WTC11 (cell line): ENCODE measurements around the gene NFAM1. TPM values are rescaled to one million over a fixed set of nuclear protein-coding genes. Genes with fewer than 3 reads are reported as not detected.

ENCODE experiments used
- ATAC-seq: fragments of 200-7000 bp; cut with Tn5 transposase; 2 replicates; pipeline ENCODE4 v1.10.0; 2021; ENCODE audit warnings: mild to moderate bottlenecking, moderate library complexity
- CTCF ChIA-PET: fragments of 300-600 bp; sonication (Branson Sonifier 250); formaldehyde crosslinking; loops from one replicate; lab custom pipeline; 2021; ENCODE audit warnings: antibody characterized with exemption; lab: Charles Lee
- POLR2A ChIA-PET: fragments of 350-600 bp; sonication (Branson Sonifier 250); formaldehyde crosslinking; loops from one replicate; lab custom pipeline; 2021; ENCODE audit warnings: antibody characterized with exemption; lab: Charles Lee
- DNase-seq: peaks from one replicate; pipeline ENCODE4 v3.0.0; 2021; ENCODE audit warnings: low spot score
- H3K27ac Mint-ChIP-seq: 2 replicates; pipeline ENCODE4 v1.8.0; 2021; ENCODE audit warnings: mixed read lengths
- H3K27me3 Mint-ChIP-seq: 2 replicates; pipeline ENCODE4 v1.8.0; 2021; ENCODE audit warnings: low read depth, mild to moderate bottlenecking, moderate library complexity, mixed read lengths
- H3K36me3 Mint-ChIP-seq: 2 replicates; pipeline ENCODE4 v1.8.0; 2021; ENCODE audit warnings: mixed read lengths
- H3K4me1 Mint-ChIP-seq: 2 replicates; pipeline ENCODE4 v1.8.0; 2022; ENCODE audit warnings: mixed read lengths
- H3K4me3 Mint-ChIP-seq: 2 replicates; pipeline ENCODE4 v1.8.0; 2021; ENCODE audit warnings: mild to moderate bottlenecking, moderate library complexity, mixed read lengths
- H3K9me3 Mint-ChIP-seq: 2 replicates; pipeline ENCODE4 v1.8.0; 2021; ENCODE audit warnings: mixed read lengths
- E2F4 ChIP-seq: sonication (generic); formaldehyde crosslinking; IDR thresholded peaks from 2 replicates; pipeline ENCODE4 v1.8.1; 2022; ENCODE audit warnings: low read depth, mild to moderate bottlenecking, moderate library complexity, missing genetic modification reagents, borderline replicate concordance
- HMGA2 ChIP-seq: fragments of 250-450 bp; sonication (Bioruptor Pico); IDR thresholded peaks from 2 replicates; pipeline ENCODE4 v1.4.0; 2021; ENCODE audit warnings: mild to moderate bottlenecking, moderate library complexity
- MXD4 ChIP-seq: fragments of 250-450 bp; sonication (Bioruptor Pico); IDR thresholded peaks from 2 replicates; pipeline ENCODE4 v1.8.0; 2021; ENCODE audit warnings: mild to moderate bottlenecking, moderate library complexity, borderline replicate concordance
- NFE2L1 ChIP-seq: sonication (generic); formaldehyde crosslinking; IDR thresholded peaks from 2 replicates; pipeline ENCODE4 v1.8.1; 2023; ENCODE audit warnings: missing genetic modification reagents
- NR1H2 ChIP-seq: sonication (generic); formaldehyde crosslinking; IDR thresholded peaks from 2 replicates; pipeline ENCODE4 v1.9.0; 2021; ENCODE audit warnings: mild to moderate bottlenecking, moderate library complexity, missing genetic modification reagents
- PRDM15 ChIP-seq: sonication (generic); formaldehyde crosslinking; IDR thresholded peaks from 2 replicates; pipeline ENCODE4 v1.8.0; 2022; ENCODE audit warnings: missing genetic modification reagents
- SMAD3 ChIP-seq: sonication (generic); formaldehyde crosslinking; IDR thresholded peaks from 2 replicates; pipeline ENCODE4 v1.8.0; 2022; ENCODE audit warnings: missing genetic modification reagents, mild to moderate bottlenecking, borderline replicate concordance
- TCF7 ChIP-seq: sonication (generic); formaldehyde crosslinking; IDR thresholded peaks from 2 replicates; pipeline ENCODE4 v1.8.0; 2022; ENCODE audit warnings: mild to moderate bottlenecking, low read depth, missing genetic modification reagents, moderate library complexity
- TP53 ChIP-seq: sonication (generic); formaldehyde crosslinking; IDR thresholded peaks from 2 replicates; pipeline ENCODE4 v1.8.1; 2023; ENCODE audit warnings: mild to moderate bottlenecking, missing genetic modification reagents
- USF1 ChIP-seq: sonication (generic); formaldehyde crosslinking; IDR thresholded peaks from 2 replicates; pipeline ENCODE4 v1.8.0; 2022; ENCODE audit warnings: mild to moderate bottlenecking, missing genetic modification reagents
- ZMAT4 ChIP-seq: fragments of 250-450 bp; sonication (Bioruptor Pico); IDR thresholded peaks from 2 replicates; pipeline ENCODE4 v1.9.0; 2021; ENCODE audit warnings: mild to moderate bottlenecking
- ZNF416 ChIP-seq: fragments of 250-450 bp; sonication (Bioruptor Pico); IDR thresholded peaks from 2 replicates; pipeline ENCODE4 v1.9.0; 2021; ENCODE audit warnings: mild to moderate bottlenecking, inconsistent platforms
- total RNA-seq: library from RNA; stranded (reverse); gene quantifications from 3 replicates; pipeline ENCODE4 v1.2.3, GENCODE V29; 2021
- TF ChIP-seq, protein P1 (sequence below): sonication (generic); formaldehyde crosslinking; IDR thresholded peaks from 2 replicates; pipeline ENCODE4 v1.8.0; 2023; ENCODE audit warnings: missing genetic modification reagents, mild to moderate bottlenecking, borderline replicate concordance
- TF ChIP-seq, protein P2 (sequence below): fragments of 250-450 bp; sonication (Bioruptor Pico); IDR thresholded peaks from 2 replicates; pipeline ENCODE4 v1.9.0; 2021; ENCODE audit warnings: mild to moderate bottlenecking, borderline replicate concordance

NFAM1 gene
- total RNA-seq, 1 experiment from 2014 or later = 1.6 TPM

GRCh38 chr22:42363892-42364291 lies 68.3 kb downstream of the NFAM1 start:
- H3K27me3 Mint-ChIP-seq = peaks cover 6% of the 10 kb centered on the region; the same call in 1 of the 2 replicates
- ATAC-seq (no peak), DNase-seq (no peak)
- peak overlapping the region; percentile 37; the same call in 1 of the 2 replicates for H3K4me3 Mint-ChIP-seq
- CTCF ChIA-PET = interaction anchor here (0.7 to 2.7 kb wide), 6 partner anchors 12 to 438 kb away, joined by 3 to 12 read pairs (median 5); partner anchors contain the start of gene TNFRSF13C
- H3K9me3 Mint-ChIP-seq = no peaks in the 10 kb centered on the region
- H3K4me1 Mint-ChIP-seq = peaks cover 47% of the 10 kb centered on the region
- H3K27ac Mint-ChIP-seq = no peak overlapping the region; the same call in 1 of the 2 replicates
- peaks cover 3% of the 10 kb centered on the region; the same call in 1 of the 2 replicates for H3K36me3 Mint-ChIP-seq
- no peak for TF ChIP-seq SMAD3
- no peak for TF ChIP-seq TCF7 (CRISPR knock-in tag)
- TF ChIP-seq, all 79 proteins: peak for 0
- POLR2A ChIA-PET = no interaction called here

DNA sequence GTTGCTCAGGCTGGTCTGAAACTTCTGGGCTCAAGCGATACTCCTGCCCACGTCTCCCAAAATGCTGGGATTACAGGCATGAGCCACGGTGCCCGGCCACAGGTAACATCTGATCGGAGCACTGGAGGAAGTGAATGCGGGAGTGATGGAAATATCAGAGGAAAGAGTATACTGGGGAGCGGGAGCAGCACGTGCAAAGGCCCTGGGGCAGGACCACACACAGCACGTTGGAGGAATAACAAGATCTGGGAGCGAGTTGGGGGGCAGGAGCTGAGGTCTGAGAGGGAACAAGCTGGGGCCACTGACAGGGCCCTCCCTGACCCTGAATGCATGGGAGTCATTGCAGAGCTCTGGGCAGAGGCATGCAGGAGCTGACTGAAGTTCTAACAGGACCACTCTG lies 70.7 kb downstream of the NFAM1 start:
- no peak overlapping the region for H3K4me3 Mint-ChIP-seq
- peaks cover 32% of the 10 kb centered on the region for H3K4me1 Mint-ChIP-seq
- TF ChIP-seq MXD4 (CRISPR knock-in tag) (no peak), NFE2L1 (no peak), TP53 (CRISPR knock-in tag) (no peak), ZNF416 (CRISPR knock-in tag) (no peak), ZMAT4 (CRISPR knock-in tag) (no peak), USF1 (no peak), PRDM15 (CRISPR knock-in tag) (no peak), E2F4 (CRISPR knock-in tag) (no peak), HMGA2 (no peak), NR1H2 (CRISPR knock-in tag) (no peak)
- TF ChIP-seq, protein P1, sequence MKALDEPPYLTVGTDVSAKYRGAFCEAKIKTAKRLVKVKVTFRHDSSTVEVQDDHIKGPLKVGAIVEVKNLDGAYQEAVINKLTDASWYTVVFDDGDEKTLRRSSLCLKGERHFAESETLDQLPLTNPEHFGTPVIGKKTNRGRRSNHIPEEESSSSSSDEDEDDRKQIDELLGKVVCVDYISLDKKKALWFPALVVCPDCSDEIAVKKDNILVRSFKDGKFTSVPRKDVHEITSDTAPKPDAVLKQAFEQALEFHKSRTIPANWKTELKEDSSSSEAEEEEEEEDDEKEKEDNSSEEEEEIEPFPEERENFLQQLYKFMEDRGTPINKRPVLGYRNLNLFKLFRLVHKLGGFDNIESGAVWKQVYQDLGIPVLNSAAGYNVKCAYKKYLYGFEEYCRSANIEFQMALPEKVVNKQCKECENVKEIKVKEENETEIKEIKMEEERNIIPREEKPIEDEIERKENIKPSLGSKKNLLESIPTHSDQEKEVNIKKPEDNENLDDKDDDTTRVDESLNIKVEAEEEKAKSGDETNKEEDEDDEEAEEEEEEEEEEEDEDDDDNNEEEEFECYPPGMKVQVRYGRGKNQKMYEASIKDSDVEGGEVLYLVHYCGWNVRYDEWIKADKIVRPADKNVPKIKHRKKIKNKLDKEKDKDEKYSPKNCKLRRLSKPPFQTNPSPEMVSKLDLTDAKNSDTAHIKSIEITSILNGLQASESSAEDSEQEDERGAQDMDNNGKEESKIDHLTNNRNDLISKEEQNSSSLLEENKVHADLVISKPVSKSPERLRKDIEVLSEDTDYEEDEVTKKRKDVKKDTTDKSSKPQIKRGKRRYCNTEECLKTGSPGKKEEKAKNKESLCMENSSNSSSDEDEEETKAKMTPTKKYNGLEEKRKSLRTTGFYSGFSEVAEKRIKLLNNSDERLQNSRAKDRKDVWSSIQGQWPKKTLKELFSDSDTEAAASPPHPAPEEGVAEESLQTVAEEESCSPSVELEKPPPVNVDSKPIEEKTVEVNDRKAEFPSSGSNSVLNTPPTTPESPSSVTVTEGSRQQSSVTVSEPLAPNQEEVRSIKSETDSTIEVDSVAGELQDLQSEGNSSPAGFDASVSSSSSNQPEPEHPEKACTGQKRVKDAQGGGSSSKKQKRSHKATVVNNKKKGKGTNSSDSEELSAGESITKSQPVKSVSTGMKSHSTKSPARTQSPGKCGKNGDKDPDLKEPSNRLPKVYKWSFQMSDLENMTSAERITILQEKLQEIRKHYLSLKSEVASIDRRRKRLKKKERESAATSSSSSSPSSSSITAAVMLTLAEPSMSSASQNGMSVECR (CRISPR knock-in tag) = no peak
- TF ChIP-seq, protein P2, sequence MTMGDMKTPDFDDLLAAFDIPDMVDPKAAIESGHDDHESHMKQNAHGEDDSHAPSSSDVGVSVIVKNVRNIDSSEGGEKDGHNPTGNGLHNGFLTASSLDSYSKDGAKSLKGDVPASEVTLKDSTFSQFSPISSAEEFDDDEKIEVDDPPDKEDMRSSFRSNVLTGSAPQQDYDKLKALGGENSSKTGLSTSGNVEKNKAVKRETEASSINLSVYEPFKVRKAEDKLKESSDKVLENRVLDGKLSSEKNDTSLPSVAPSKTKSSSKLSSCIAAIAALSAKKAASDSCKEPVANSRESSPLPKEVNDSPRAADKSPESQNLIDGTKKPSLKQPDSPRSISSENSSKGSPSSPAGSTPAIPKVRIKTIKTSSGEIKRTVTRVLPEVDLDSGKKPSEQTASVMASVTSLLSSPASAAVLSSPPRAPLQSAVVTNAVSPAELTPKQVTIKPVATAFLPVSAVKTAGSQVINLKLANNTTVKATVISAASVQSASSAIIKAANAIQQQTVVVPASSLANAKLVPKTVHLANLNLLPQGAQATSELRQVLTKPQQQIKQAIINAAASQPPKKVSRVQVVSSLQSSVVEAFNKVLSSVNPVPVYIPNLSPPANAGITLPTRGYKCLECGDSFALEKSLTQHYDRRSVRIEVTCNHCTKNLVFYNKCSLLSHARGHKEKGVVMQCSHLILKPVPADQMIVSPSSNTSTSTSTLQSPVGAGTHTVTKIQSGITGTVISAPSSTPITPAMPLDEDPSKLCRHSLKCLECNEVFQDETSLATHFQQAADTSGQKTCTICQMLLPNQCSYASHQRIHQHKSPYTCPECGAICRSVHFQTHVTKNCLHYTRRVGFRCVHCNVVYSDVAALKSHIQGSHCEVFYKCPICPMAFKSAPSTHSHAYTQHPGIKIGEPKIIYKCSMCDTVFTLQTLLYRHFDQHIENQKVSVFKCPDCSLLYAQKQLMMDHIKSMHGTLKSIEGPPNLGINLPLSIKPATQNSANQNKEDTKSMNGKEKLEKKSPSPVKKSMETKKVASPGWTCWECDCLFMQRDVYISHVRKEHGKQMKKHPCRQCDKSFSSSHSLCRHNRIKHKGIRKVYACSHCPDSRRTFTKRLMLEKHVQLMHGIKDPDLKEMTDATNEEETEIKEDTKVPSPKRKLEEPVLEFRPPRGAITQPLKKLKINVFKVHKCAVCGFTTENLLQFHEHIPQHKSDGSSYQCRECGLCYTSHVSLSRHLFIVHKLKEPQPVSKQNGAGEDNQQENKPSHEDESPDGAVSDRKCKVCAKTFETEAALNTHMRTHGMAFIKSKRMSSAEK (CRISPR knock-in tag) = no peak
- H3K27me3 Mint-ChIP-seq = peaks cover 8% of the 10 kb centered on the region; the same call in 1 of the 2 replicates
- CTCF ChIA-PET = no interaction called here
- 0 out of 2 replicates have a peak overlapping the region, but pooled peaks have one; percentile 34 for H3K27ac Mint-ChIP-seq
- POLR2A ChIA-PET = no interaction called here
- H3K9me3 Mint-ChIP-seq = no peaks in the 10 kb centered on the region
- peaks cover 3% of the 10 kb centered on the region; the same call in 1 of the 2 replicates for H3K36me3 Mint-ChIP-seq
- ATAC-seq (no peak), DNase-seq (no peak)
